ENCODE measurements around the gene KDSR. TPM values are rescaled to one million over a fixed set of nuclear protein-coding genes. Genes with fewer than 3 reads are reported as not detected.

KDSR gene, protein sequence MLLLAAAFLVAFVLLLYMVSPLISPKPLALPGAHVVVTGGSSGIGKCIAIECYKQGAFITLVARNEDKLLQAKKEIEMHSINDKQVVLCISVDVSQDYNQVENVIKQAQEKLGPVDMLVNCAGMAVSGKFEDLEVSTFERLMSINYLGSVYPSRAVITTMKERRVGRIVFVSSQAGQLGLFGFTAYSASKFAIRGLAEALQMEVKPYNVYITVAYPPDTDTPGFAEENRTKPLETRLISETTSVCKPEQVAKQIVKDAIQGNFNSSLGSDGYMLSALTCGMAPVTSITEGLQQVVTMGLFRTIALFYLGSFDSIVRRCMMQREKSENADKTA
- 35.6 TPM for polyA plus RNA-seq
- long read RNA-seq, donor 1, full-length matches to known transcripts, result 4 of 4 reads
- long read RNA-seq, donor 1, partial matches to known transcripts, result 0 of 4 reads
- long read RNA-seq, donor 1, other reads (novel, unspliced or antisense), result 0 of 4 reads
- long read RNA-seq, donor 2, full-length matches to known transcripts, result 10 of 10 reads
- long read RNA-seq, donor 2, partial matches to known transcripts, result 0 of 10 reads
- long read RNA-seq, donor 2, other reads (novel, unspliced or antisense), result 0 of 10 reads
- long read RNA-seq, donor 3, result 0 reads
- long read RNA-seq, donor 4, full-length matches to known transcripts, result 1 of 1 reads
- long read RNA-seq, donor 4, partial matches to known transcripts, result 0 of 1 reads
- long read RNA-seq, donor 4, other reads (novel, unspliced or antisense), result 0 of 1 reads
- long read RNA-seq, donor 5, full-length matches to known transcripts, result 7 of 7 reads
- long read RNA-seq, donor 5, partial matches to known transcripts, result 0 of 7 reads
- long read RNA-seq, donor 5, other reads (novel, unspliced or antisense), result 0 of 7 reads
- long read RNA-seq, donor 6, full-length matches to known transcripts, result 14 of 21 reads
- long read RNA-seq, donor 6, partial matches to known transcripts, result 7 of 21 reads
- long read RNA-seq, donor 6, other reads (novel, unspliced or antisense), result 0 of 21 reads
- long read RNA-seq, donor 7, full-length matches to known transcripts, result 5 of 5 reads
- long read RNA-seq, donor 7, partial matches to known transcripts, result 0 of 5 reads
- long read RNA-seq, donor 7, other reads (novel, unspliced or antisense), result 0 of 5 reads
- long read RNA-seq, donor 8, full-length matches to known transcripts, result 12 of 12 reads
- long read RNA-seq, donor 8, partial matches to known transcripts, result 0 of 12 reads
- long read RNA-seq, donor 8, other reads (novel, unspliced or antisense), result 0 of 12 reads
- long read RNA-seq, donor 9, full-length matches to known transcripts, result 6 of 11 reads
- long read RNA-seq, donor 9, partial matches to known transcripts, result 5 of 11 reads
- long read RNA-seq, donor 9, other reads (novel, unspliced or antisense), result 0 of 11 reads
- long read RNA-seq, donor 10, full-length matches to known transcripts, result 5 of 5 reads
- long read RNA-seq, donor 10, partial matches to known transcripts, result 0 of 5 reads
- long read RNA-seq, donor 10, other reads (novel, unspliced or antisense), result 0 of 5 reads
- long read RNA-seq, donor 11, full-length matches to known transcripts, result 4 of 4 reads
- long read RNA-seq, donor 11, partial matches to known transcripts, result 0 of 4 reads
- long read RNA-seq, donor 11, other reads (novel, unspliced or antisense), result 0 of 4 reads

DNA sequence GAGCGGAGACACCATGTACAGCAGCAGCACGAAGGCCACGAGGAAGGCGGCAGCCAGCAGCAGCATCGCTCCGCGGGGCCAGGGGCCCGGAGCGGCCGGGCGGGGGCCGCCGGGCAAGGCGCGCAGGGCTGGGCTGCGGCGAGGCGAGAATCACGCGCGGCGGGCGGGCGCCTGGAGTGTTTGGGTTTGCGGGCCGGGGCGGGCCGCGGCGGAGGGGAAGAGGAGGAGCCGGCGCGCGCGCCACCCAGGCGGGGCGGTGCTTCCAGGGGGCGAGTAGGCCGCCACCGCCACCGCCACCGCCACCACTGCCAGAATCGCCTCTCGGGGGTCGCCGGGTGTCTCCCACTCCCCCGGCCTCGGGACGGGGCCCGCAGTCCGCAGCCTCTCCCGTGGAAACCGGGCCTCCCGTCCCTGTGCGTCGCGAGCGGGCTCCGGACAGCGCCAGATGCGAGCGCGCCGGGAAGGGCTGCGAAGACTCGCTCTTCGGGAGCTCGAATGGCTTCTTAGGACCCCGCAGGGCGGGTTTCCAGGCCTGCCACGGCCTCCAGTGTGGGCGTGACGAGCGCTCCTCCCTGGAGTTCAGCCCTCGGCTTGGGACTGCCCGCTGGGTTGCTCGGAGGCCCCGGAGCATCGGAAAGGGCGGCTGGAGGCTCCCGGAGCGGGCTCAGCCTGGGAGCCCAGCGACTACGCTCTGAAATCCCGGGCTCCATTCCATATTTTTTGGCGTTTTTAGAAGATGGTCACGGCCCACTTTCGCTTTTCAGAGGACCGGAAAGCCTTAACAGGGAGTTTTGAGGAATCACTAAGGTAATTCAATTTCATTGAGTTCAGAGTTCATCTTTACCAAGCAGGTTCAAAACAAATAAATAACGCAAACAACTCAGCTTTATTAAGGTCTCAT is at the start of gene KDSR:
Gene KDSR (minus strand): TSS at position 154 of the 901 bp plus-strand sequence. CDS start 88 bp downstream, at position 66.
- H3K27ac ChIP-seq (ENCODE audit: low read length), result peak within 1 kb of the TSS; percentile 90
- WGBS (ENCODE audit: insufficient coverage, low lambda C conversion rate), result no CpG with 5 or more reads among the region's 90 CpGs
- H3K36me3 ChIP-seq (ENCODE audit: control insufficient read depth, insufficient read depth, low read length), result peaks cover 2% of the 10 kb centered on the region
- peak within 1 kb of the TSS; percentile 91 for H3K4me3 ChIP-seq (ENCODE audit: low read length)
- peak; percentile 97 to 99 for DNase-seq
- no peaks in the 10 kb centered on the region for H3K4me1 ChIP-seq (ENCODE audit: control insufficient read depth, insufficient read depth, low read length)
- no peaks in the 10 kb centered on the region for H3K9me3 ChIP-seq (ENCODE audit: control insufficient read depth, low read depth, low read length)
- H3K27me3 ChIP-seq (ENCODE audit: control insufficient read depth, insufficient read depth, low read length), result no peaks in the 10 kb centered on the region

DNA sequence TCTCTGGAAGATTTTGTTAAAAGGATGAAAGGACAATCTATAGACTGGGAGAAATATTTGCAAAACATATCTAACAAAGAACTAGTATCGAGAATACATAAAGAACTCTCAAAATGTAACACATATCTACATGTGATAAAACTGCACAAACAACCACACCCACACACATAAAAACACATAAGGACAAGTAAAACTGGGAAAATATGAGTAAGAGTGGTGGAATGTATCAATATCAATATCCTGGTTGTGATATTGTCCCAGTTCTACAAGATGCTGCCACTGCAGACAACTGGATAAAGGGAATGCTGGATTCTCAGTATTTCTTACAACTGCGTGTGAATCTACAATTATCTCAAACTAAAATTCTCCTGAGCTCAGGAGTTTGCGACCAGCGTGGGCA is 45.9 kb upstream of the KDSR start:
- Histone ChIP-seq H3K9me3 (ENCODE audit: control insufficient read depth, low read depth, low read length) (no peaks in the 10 kb centered on the region), H3K27ac (ENCODE audit: low read length) (no peak overlapping the region), H3K4me1 (ENCODE audit: control insufficient read depth, insufficient read depth, low read length) (peaks cover 13% of the 10 kb centered on the region), H3K4me3 (ENCODE audit: low read length) (no peak overlapping the region), H3K36me3 (ENCODE audit: control insufficient read depth, insufficient read depth, low read length) (peaks cover 45% of the 10 kb centered on the region), H3K27me3 (ENCODE audit: control insufficient read depth, insufficient read depth, low read length) (no peaks in the 10 kb centered on the region)
- no peak for DNase-seq
- 100% methylated on average over 1 of the region's 4 CpGs for WGBS (ENCODE audit: insufficient coverage, low lambda C conversion rate)

DNA sequence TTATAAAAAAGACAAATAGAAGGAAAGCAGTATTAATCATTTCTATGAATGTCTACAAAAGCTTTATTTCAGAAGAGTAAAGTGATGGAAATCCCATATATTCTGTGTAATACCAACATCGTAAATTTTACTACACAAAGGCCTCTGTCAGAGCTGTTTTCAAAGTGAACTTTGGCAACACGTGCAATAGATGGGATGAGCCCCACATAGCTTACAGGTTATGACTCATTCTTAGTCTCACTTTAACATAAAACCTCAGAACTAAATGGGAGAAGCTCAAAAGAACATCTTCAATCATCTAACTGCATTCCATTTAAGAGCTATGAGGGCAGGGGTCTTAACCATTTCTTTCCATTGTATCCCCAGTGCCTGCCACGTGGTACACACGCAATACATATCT is 43.8 kb upstream of the KDSR start:
- H3K9me3 ChIP-seq (ENCODE audit: control insufficient read depth, low read depth, low read length), result no peaks in the 10 kb centered on the region
- H3K4me3 ChIP-seq (ENCODE audit: low read length), result no peak overlapping the region
- H3K27ac ChIP-seq (ENCODE audit: low read length), result peak overlapping the region; percentile 69
- peak; percentile 64 to 84 for DNase-seq
- peaks cover 43% of the 10 kb centered on the region for H3K36me3 ChIP-seq (ENCODE audit: control insufficient read depth, insufficient read depth, low read length)
- WGBS (ENCODE audit: insufficient coverage, low lambda C conversion rate), result no CpG with 5 or more reads among the region's 4 CpGs
- no peaks in the 10 kb centered on the region for H3K27me3 ChIP-seq (ENCODE audit: control insufficient read depth, insufficient read depth, low read length)
- peaks cover 13% of the 10 kb centered on the region for H3K4me1 ChIP-seq (ENCODE audit: control insufficient read depth, insufficient read depth, low read length)

DNA sequence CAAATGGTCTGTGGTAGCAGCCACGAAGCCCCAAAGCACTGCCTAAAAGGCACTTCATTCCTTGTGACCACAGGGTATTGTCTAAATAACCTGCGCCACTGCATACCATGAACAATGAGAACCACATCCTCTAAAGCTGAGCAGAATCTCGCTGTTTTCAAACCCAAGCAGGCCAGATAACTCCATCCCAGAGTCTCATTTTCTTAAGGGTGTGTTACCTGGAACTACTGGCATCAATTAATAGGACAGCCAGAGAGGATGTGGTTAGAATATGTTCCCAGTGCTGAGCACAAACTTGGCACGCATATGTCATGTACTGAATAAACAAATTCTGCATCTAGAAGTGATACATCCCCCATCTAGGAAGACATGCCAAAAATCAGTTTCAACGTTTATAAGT is 42.3 kb upstream of the KDSR start:
- Histone ChIP-seq H3K9me3 (ENCODE audit: control insufficient read depth, low read depth, low read length) (no peaks in the 10 kb centered on the region), H3K27ac (ENCODE audit: low read length) (no peak overlapping the region), H3K4me1 (ENCODE audit: control insufficient read depth, insufficient read depth, low read length) (peaks cover 13% of the 10 kb centered on the region), H3K27me3 (ENCODE audit: control insufficient read depth, insufficient read depth, low read length) (no peaks in the 10 kb centered on the region), H3K36me3 (ENCODE audit: control insufficient read depth, insufficient read depth, low read length) (peaks cover 40% of the 10 kb centered on the region), H3K4me3 (ENCODE audit: low read length) (no peak overlapping the region)
- 80% methylated on average over 2 of the region's 5 CpGs for WGBS (ENCODE audit: insufficient coverage, low lambda C conversion rate)
- no peak for DNase-seq

DNA sequence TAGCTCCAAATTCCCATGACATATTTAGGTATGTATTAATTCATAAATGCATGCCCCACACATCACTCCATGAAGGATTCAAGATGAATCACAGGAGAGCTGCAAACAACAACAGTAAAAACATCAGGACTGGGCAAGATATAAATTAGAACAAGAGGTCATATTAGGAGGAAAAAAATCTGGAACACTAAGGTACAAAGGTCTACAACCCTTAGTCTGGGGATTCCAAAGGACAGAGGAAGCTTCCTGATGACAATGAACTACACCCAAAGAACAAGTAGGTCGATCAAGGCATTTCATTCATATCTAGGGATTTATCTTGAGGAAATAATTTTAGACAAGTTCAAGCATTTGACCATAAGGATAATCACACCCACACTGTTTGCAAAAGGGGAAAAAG is 40.7 kb upstream of the KDSR start:
- WGBS (ENCODE audit: insufficient coverage, low lambda C conversion rate), result no CpG with 5 or more reads among the region's 1 CpG
- peaks cover 50% of the 10 kb centered on the region for H3K36me3 ChIP-seq (ENCODE audit: control insufficient read depth, insufficient read depth, low read length)

DNA sequence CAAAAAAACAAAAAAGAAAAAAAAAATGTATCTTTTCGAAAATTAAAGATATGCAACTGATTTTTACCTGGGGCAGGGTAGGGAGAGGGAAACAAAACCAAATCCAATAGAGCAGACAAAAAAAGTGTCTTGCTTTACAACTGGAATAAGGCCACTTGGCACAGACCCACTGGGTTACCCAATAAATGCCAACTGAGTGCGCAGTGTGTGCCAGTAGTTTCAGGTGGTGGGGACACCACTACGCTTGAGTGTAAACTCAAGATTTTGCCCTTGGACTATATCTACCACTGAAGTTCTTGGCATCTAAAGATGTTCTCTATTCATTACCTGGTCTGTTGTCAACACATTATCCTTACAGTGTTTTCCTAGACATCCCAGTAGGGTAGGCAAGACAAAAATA is 39.0 kb upstream of the KDSR start:
- peaks cover 62% of the 10 kb centered on the region for H3K36me3 ChIP-seq (ENCODE audit: control insufficient read depth, insufficient read depth, low read length)
- 100% methylated on average over 1 of the region's 3 CpGs for WGBS (ENCODE audit: insufficient coverage, low lambda C conversion rate)
- no peaks in the 10 kb centered on the region for H3K9me3 ChIP-seq (ENCODE audit: control insufficient read depth, low read depth, low read length)
- no peak for DNase-seq
- H3K27ac ChIP-seq (ENCODE audit: low read length), result no peak overlapping the region
- no peaks in the 10 kb centered on the region for H3K27me3 ChIP-seq (ENCODE audit: control insufficient read depth, insufficient read depth, low read length)
- H3K4me1 ChIP-seq (ENCODE audit: control insufficient read depth, insufficient read depth, low read length), result peaks cover 11% of the 10 kb centered on the region
- H3K4me3 ChIP-seq (ENCODE audit: low read length), result no peak overlapping the region

More for the DNA sequence above, 40.7 kb upstream of the KDSR start:
- H3K27ac ChIP-seq (ENCODE audit: low read length), result no peak overlapping the region
- no peaks in the 10 kb centered on the region for H3K27me3 ChIP-seq (ENCODE audit: control insufficient read depth, insufficient read depth, low read length)
- no peak overlapping the region for H3K4me3 ChIP-seq (ENCODE audit: low read length)
- H3K4me1 ChIP-seq (ENCODE audit: control insufficient read depth, insufficient read depth, low read length), result peaks cover 13% of the 10 kb centered on the region
- no peaks in the 10 kb centered on the region for H3K9me3 ChIP-seq (ENCODE audit: control insufficient read depth, low read depth, low read length)
- DNase-seq, result peak in 1 of 2 donors; percentile 29

DNA sequence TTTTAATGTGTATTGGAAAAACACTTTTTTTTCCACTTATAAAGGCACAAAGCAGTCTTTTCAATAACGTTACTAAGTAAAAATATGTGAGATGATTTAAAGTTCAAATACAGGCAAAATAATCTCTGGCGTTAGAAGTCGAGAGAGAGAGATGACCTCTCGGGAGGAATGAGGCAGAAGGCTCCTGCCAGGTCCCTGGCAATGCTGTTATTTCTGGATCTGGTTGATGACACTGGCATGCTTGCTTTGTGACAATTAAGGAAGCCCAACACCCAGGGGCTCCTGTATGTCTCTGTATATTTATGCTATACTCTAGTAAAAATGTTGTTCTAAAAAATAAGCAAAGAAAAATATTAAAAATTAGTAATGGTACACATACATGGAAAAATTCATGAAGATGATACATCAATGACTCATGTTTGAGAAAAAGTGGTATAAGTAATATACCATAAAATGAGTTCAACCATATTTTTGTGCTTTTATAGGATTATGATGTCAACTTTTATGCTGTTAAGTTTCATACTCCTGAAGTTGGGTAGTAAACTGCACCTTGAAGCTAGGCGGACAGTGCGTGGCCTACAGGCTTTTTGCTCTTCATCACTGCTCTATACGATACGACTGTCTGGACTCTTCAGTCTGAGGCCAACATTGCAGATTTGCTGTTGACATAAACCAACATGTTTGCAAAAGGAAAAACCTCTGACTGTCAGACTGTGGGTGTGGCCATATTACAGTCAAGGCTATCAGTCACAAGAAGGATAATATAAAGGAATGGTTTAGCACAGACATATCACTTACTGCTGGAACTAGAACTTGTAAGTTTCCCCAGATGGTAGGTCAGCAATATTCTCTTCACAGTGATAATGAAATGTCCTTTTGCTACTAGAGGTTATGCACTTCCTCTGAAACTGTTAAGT is 35.5 kb upstream of the KDSR start:
- Histone ChIP-seq H3K4me3 (ENCODE audit: low read length) (no peak overlapping the region), H3K4me1 (ENCODE audit: control insufficient read depth, insufficient read depth, low read length) (no peaks in the 10 kb centered on the region), H3K9me3 (ENCODE audit: control insufficient read depth, low read depth, low read length) (no peaks in the 10 kb centered on the region), H3K27ac (ENCODE audit: low read length) (no peak overlapping the region), H3K36me3 (ENCODE audit: control insufficient read depth, insufficient read depth, low read length) (peaks cover 58% of the 10 kb centered on the region), H3K27me3 (ENCODE audit: control insufficient read depth, insufficient read depth, low read length) (no peaks in the 10 kb centered on the region)
- WGBS (ENCODE audit: insufficient coverage, low lambda C conversion rate), result 57% methylated on average over 1 of the region's 8 CpGs
- peak; percentile 11 to 52 for DNase-seq

DNA sequence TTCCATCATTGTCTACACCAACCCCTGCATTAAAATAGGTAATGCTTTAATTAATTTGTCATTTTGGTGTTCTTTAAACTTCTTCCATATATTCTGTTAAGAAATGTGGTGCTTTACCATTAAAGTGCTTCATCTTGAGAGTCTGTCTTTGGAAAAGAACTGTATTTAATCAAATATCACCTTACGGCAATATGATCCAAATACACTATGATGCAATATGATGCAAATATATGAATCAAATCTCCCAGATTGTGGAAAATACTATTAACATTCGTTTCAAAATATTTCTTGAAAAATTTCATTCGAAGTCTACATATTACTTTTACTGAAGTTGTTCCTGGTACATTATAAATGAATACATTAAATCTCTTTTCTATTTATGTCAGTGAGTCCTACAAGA is 32.3 kb upstream of the KDSR start:
- no peak for DNase-seq
- Histone ChIP-seq H3K36me3 (ENCODE audit: control insufficient read depth, insufficient read depth, low read length) (peaks cover 63% of the 10 kb centered on the region), H3K4me1 (ENCODE audit: control insufficient read depth, insufficient read depth, low read length) (no peaks in the 10 kb centered on the region), H3K27ac (ENCODE audit: low read length) (no peak overlapping the region), H3K9me3 (ENCODE audit: control insufficient read depth, low read depth, low read length) (no peaks in the 10 kb centered on the region), H3K4me3 (ENCODE audit: low read length) (no peak overlapping the region), H3K27me3 (ENCODE audit: control insufficient read depth, insufficient read depth, low read length) (no peaks in the 10 kb centered on the region)
- 100% methylated on average over 1 of the region's 3 CpGs for WGBS (ENCODE audit: insufficient coverage, low lambda C conversion rate)
